HG03097 (cell line): ENCODE measurements around the gene SOX13.
"Not testable (repeated sequence)": the region's sequence is repeated elsewhere in the genome, so short reads cannot be mapped to it uniquely, and the experiment has no call there.

Source experiments
- ATAC-seq: cut with Tn5 transposase; IDR thresholded peaks from one replicate; pipeline ENCODE4 v1.9.1; 2021; ENCODE audit not compliant: unreplicated experiment, low FRiP score

SOX13 gene

GRCh38 chr1:204084247-204084772 lies 11.4 kb downstream of the SOX13 start:
- no peak for ATAC-seq

GRCh38 chr1:204085876-204086275 lies 13.0 kb downstream of the SOX13 start:
- no peak for ATAC-seq

GRCh38 chr1:204087181-204087892 lies 14.4 kb downstream of the SOX13 start:
- ATAC-seq, result no peak

- ATAC-seq, result no peak
Measured at GRCh38 chr1:204087893-204088528, 15.1 kb downstream of the SOX13 start.

GRCh38 chr1:204088596-204088995 lies 15.7 kb downstream of the SOX13 start:
- no peak for ATAC-seq

GRCh38 chr1:204089044-204089751 lies 16.3 kb downstream of the SOX13 start:
- no peak for ATAC-seq

- ATAC-seq, result not testable (repeated sequence)
Measured at GRCh38 chr1:204090132-204090531, 17.2 kb downstream of the SOX13 start.

- no peak for ATAC-seq
Measured at GRCh38 chr1:204091066-204091465, 18.2 kb downstream of the SOX13 start.

- no peak for ATAC-seq
Measured at GRCh38 chr1:204091787-204092312, 18.9 kb downstream of the SOX13 start.

GRCh38 chr1:204092632-204093420 lies 19.9 kb downstream of the SOX13 start:
- no peak for ATAC-seq

GRCh38 chr1:204093421-204093717 lies 20.5 kb downstream of the SOX13 start:
- no peak for ATAC-seq

GRCh38 chr1:204093781-204094180 lies 20.9 kb downstream of the SOX13 start:
- ATAC-seq, result no peak

- no peak for ATAC-seq
Measured at GRCh38 chr1:204094313-204094729, 21.4 kb downstream of the SOX13 start.

GRCh38 chr1:204094856-204095634 lies 22.1 kb downstream of the SOX13 start:
- no peak for ATAC-seq

- no peak for ATAC-seq
Measured at GRCh38 chr1:204096931-204097330, 24.0 kb downstream of the SOX13 start.

GRCh38 chr1:204098683-204099082 lies 25.8 kb downstream of the SOX13 start:
- ATAC-seq, result no peak

- not testable (repeated sequence) for ATAC-seq
Measured at GRCh38 chr1:204099754-204100153, 26.8 kb downstream of the SOX13 start.

GRCh38 chr1:204102029-204102611 lies 29.2 kb downstream of the SOX13 start:
- no peak for ATAC-seq

- no peak for ATAC-seq
Measured at GRCh38 chr1:204102739-204103430, 30.0 kb downstream of the SOX13 start.
